Measurements from ENCODE around the gene TMEM179B. TPM values are rescaled to one million over a fixed set of nuclear protein-coding genes. Genes with fewer than 3 reads are reported as not detected.
A peak's percentile ranks its signal among the peaks of the same experiment; 100 is the strongest.
"Not testable (repeated sequence)": the region's sequence is repeated elsewhere in the genome, so short reads cannot be mapped to it uniquely, and the experiment has no call there.

TMEM179B gene
- total RNA-seq, 2 experiments from 2014 or later: 42.4 to 43.0 TPM

- H3K27ac Mint-ChIP-seq; ATAC-seq; H3K4me3 Mint-ChIP-seq; H3K9me3 Mint-ChIP-seq (ENCODE audit: low read depth); H3K27me3 Mint-ChIP-seq; DNase-seq: not testable (repeated sequence)
- CTCF ChIA-PET: interaction anchor here (1.0 to 4.3 kb wide), 6 partner anchors 22 to 236 kb away, joined by 3 to 28 read pairs (median 4); partner anchors contain the start of genes SLC3A2, TMEM179B and TUT1
- peaks cover 29% of the 10 kb centered on the region for H3K4me1 Mint-ChIP-seq
- H3K36me3 Mint-ChIP-seq: peaks cover 30% of the 10 kb centered on the region
Measured at GRCh38 chr11:62828130-62828529, 40.9 kb downstream of the TMEM179B start.

- Mint-ChIP-seq H3K27me3 (no peaks in the 10 kb centered on the region), H3K36me3 (peaks cover 23% of the 10 kb centered on the region), H3K4me3 (peak overlapping the region; percentile 86), H3K27ac (peak overlapping the region; percentile 98), H3K9me3 (ENCODE audit: low read depth) (no peaks in the 10 kb centered on the region), H3K4me1 (peaks cover 30% of the 10 kb centered on the region)
- DNase-seq (no peak), ATAC-seq (no peak)
- CTCF ChIA-PET: interaction anchor here (0.8 to 4.3 kb wide), 3 partner anchors 40 to 50 kb away, joined by 3 to 28 read pairs (median 4); partner anchors contain the start of gene TMEM179B
Measured at GRCh38 chr11:62830904-62831519, 43.8 kb downstream of the TMEM179B start.

GRCh38 chr11:62831520-62832335 lies 44.5 kb downstream of the TMEM179B start, which contains the start of gene STX5:
STX5 (minus strand) TSS chr11:62832051; CDS start chr11:62831243, 808 bp downstream.
- peaks cover 34% of the 10 kb centered on the region for H3K4me1 Mint-ChIP-seq
- DNase-seq: peak; percentile 100
- no peaks in the 10 kb centered on the region for H3K9me3 Mint-ChIP-seq (ENCODE audit: low read depth)
- peaks cover 27% of the 10 kb centered on the region for H3K36me3 Mint-ChIP-seq
- H3K27me3 Mint-ChIP-seq: no peaks in the 10 kb centered on the region
- H3K27ac Mint-ChIP-seq: peak within 1 kb of the TSS; percentile 98
- CTCF ChIA-PET: interaction anchor here (0.8 to 3.1 kb wide), 6 partner anchors 41 to 104 kb away, joined by 3 to 22 read pairs (median 4); partner anchors contain the start of genes HNRNPUL2 and TMEM179B
- H3K4me3 Mint-ChIP-seq: peak within 1 kb of the TSS; percentile 86
- peak; percentile 91 for ATAC-seq

GRCh38 chr11:62832336-62833234 lies 45.4 kb downstream of the TMEM179B start, which contains the start of gene TEX54:
TEX54 (minus strand) TSS chr11:62832841.
- Mint-ChIP-seq H3K27ac (peak within 1 kb of the TSS; percentile 98), H3K36me3 (peaks cover 25% of the 10 kb centered on the region), H3K27me3 (no peaks in the 10 kb centered on the region), H3K9me3 (ENCODE audit: low read depth) (no peaks in the 10 kb centered on the region), H3K4me3 (peak within 1 kb of the TSS; percentile 86), H3K4me1 (peaks cover 36% of the 10 kb centered on the region)
- peak; percentile 54 for DNase-seq
- no peak for ATAC-seq
- CTCF ChIA-PET: interaction anchor here (0.8 to 3.1 kb wide), 6 partner anchors 42 to 105 kb away, joined by 3 to 22 read pairs (median 3); partner anchors contain the start of genes HNRNPUL2 and TMEM179B

- H3K4me3 Mint-ChIP-seq: no peak overlapping the region
- CTCF ChIA-PET: no interaction called here
- no peaks in the 10 kb centered on the region for H3K9me3 Mint-ChIP-seq (ENCODE audit: low read depth)
- peaks cover 42% of the 10 kb centered on the region for H3K4me1 Mint-ChIP-seq
- ATAC-seq (no peak), DNase-seq (no peak)
- H3K27ac Mint-ChIP-seq: no peak overlapping the region
- peaks cover 26% of the 10 kb centered on the region for H3K36me3 Mint-ChIP-seq
- H3K27me3 Mint-ChIP-seq: no peaks in the 10 kb centered on the region
Measured at GRCh38 chr11:62835336-62835735, 48.1 kb downstream of the TMEM179B start.

- DNase-seq (peak; percentile 96), ATAC-seq (peak; percentile 54)
- no peaks in the 10 kb centered on the region for H3K27me3 Mint-ChIP-seq
- H3K4me1 Mint-ChIP-seq: peaks cover 28% of the 10 kb centered on the region
- peaks cover 19% of the 10 kb centered on the region for H3K36me3 Mint-ChIP-seq
- no peaks in the 10 kb centered on the region for H3K9me3 Mint-ChIP-seq (ENCODE audit: low read depth)
- H3K4me3 Mint-ChIP-seq: no peak within 1 kb of the TSS
- CTCF ChIA-PET: interaction anchor here (0.7 to 2.9 kb wide), 4 partner anchors 15 to 53 kb away, joined by 3 to 41 read pairs (median 13); partner anchors contain the start of genes SLC3A2 and TMEM179B
- no peak within 1 kb of the TSS for H3K27ac Mint-ChIP-seq
Measured at GRCh38 chr11:62839050-62839945, 52.1 kb downstream of the TMEM179B start, which contains the start of gene WDR74. WDR74 (minus strand) TSS chr11:62839590; CDS start chr11:62839570, 20 bp downstream.

Small RNA genes within 50 kb of the gene (microRNA-seq; reads per million reads assigned to microRNA genes)
- gene MIR6514: 3.0 reads per million
- gene MIR6748: not detected

Other genes starting within 250 kb of the TMEM179B start
- 100 to 1,000 TPM; 180 to 390 TPM for gene AHNAK, start 240.6 kb upstream of the TMEM179B start, total RNA-seq
- gene EEF1G, start 213.5 kb upstream of the TMEM179B start, total RNA-seq: 1,000 to 10,000 TPM in 1 of 2 experiments, 100 to 1,000 TPM in 1; 878 to 1,201 TPM
- 10 to 100 TPM; 24.7 to 29.6 TPM for gene TUT1, start 195.9 kb upstream of the TMEM179B start, total RNA-seq
- 100 to 1,000 TPM; 245 to 264 TPM for gene MTA2, start 185.5 kb upstream of the TMEM179B start, total RNA-seq
- gene EML3, start 174.6 kb upstream of the TMEM179B start, total RNA-seq: 100 to 1,000 TPM; 132 to 133 TPM
- 1 to 10 TPM; 1.1 to 1.5 TPM for gene ROM1, start 174.1 kb upstream of the TMEM179B start, total RNA-seq
- gene B3GAT3, start 165.4 kb upstream of the TMEM179B start, total RNA-seq: 10 to 100 TPM; 64.5 to 69.7 TPM
- gene GANAB, start 140.8 kb upstream of the TMEM179B start, total RNA-seq: 100 to 1,000 TPM; 248 to 275 TPM
- 10 to 100 TPM; 27.9 to 35.7 TPM for gene INTS5, start 134.1 kb upstream of the TMEM179B start, total RNA-seq
- 100 to 1,000 TPM; 130 to 131 TPM for gene C11orf98, start 122.2 kb upstream of the TMEM179B start, total RNA-seq
- gene CSKMT, start 122.1 kb upstream of the TMEM179B start, total RNA-seq: 10 to 100 TPM; 23.7 to 31.0 TPM
- 1 to 10 TPM; 7.2 to 9.0 TPM for gene UQCC3, start 115.7 kb upstream of the TMEM179B start, total RNA-seq
- gene LBHD1, start 115.1 kb upstream of the TMEM179B start, total RNA-seq: 10 to 100 TPM; 17.7 to 27.5 TPM
- 100 to 1,000 TPM; 115 to 152 TPM for gene UBXN1, start 108.3 kb upstream of the TMEM179B start, total RNA-seq
- under 1 TPM; 0.14 to 0.15 TPM for gene LRRN4CL, start 97.9 kb upstream of the TMEM179B start, total RNA-seq
- gene BSCL2, start 80.0 kb upstream of the TMEM179B start, total RNA-seq: 10 to 100 TPM; 24.2 to 29.6 TPM
- gene GNG3, start 79.7 kb upstream of the TMEM179B start, total RNA-seq: not detected
- 10 to 100 TPM; 61.6 to 66.6 TPM for gene HNRNPUL2, start 59.9 kb upstream of the TMEM179B start, total RNA-seq
- gene TTC9C, start 58.9 kb upstream of the TMEM179B start, total RNA-seq: 10 to 100 TPM; 47.5 to 49.2 TPM
- gene ZBTB3, start 33.2 kb upstream of the TMEM179B start, total RNA-seq: 10 to 100 TPM in 1 of 2 experiments, 1 to 10 TPM in 1; 9.3 to 10.2 TPM
- gene POLR2G, start 25.8 kb upstream of the TMEM179B start, total RNA-seq: 100 to 1,000 TPM in 1 of 2 experiments, 10 to 100 TPM in 1; 77.2 to 110 TPM
- gene TAF6L, start 16.0 kb upstream of the TMEM179B start, total RNA-seq: 10 to 100 TPM; 23.5 to 25.0 TPM
- gene TMEM223, start 4.6 kb downstream of the TMEM179B start, total RNA-seq: 10 to 100 TPM; 14.4 to 17.9 TPM
- gene NXF1, start 18.0 kb downstream of the TMEM179B start, total RNA-seq: 100 to 1,000 TPM in 1 of 2 experiments, 10 to 100 TPM in 1; 93.6 to 120 TPM
- gene STX5, start 44.6 kb downstream of the TMEM179B start, total RNA-seq: 10 to 100 TPM; 30.8 to 38.4 TPM
- gene TEX54, start 45.4 kb downstream of the TMEM179B start, total RNA-seq: not detected
- gene WDR74, start 52.2 kb downstream of the TMEM179B start, total RNA-seq: 10 to 100 TPM; 82.9 to 83.9 TPM
- gene SLC3A2, start 93.5 kb downstream of the TMEM179B start, total RNA-seq: 100 to 1,000 TPM; 213 to 259 TPM
- gene CHRM1, start 134.0 kb downstream of the TMEM179B start, total RNA-seq: not detected
- not detected for gene SLC22A6, start 197.6 kb downstream of the TMEM179B start, total RNA-seq
- not detected for gene SLC22A8, start 228.4 kb downstream of the TMEM179B start, total RNA-seq

Data from activated CD8-positive, alpha-beta memory T cell treated with anti-CD3 and anti-CD28 coated beads, Interleukin-2, amount 10 ng/mL, durations not matched to agents 7 days and 5 days (primary cell).